ENCODE data around the gene DDRGK1. TPM values are rescaled to one million over a fixed set of nuclear protein-coding genes. Genes with fewer than 3 reads are reported as not detected.

The DDRGK1 gene
- total and polyA plus RNA-seq, 2 of the 8 experiments (the other 6 are each of a cell fraction or from before 2014, with no cell fraction given) = 29.4 to 42.0 TPM

- no peak for TF ChIP-seq RAD21 (IDR thresholded peaks at IDR 0.05 in 1 of 2, conservative IDR thresholded peaks at IDR 0.05 in 1 of 2; ENCODE audit: low read depth in 2 of 2, low read length in 2 of 2)
- no peak for TF ChIP-seq SP2 (IDR thresholded peaks at IDR 0.05; ENCODE audit: low read length)
- no peak for TF ChIP-seq CREB1 (IDR thresholded peaks at IDR 0.05)
- no peak for TF ChIP-seq CBX5 (IDR thresholded peaks at IDR 0.05; ENCODE audit: low read depth, low read length)
- TF ChIP-seq SIRT6 (IDR thresholded peaks at IDR 0.05; ENCODE audit: low read length) = no peak
- no peak for TF ChIP-seq BACH1 (IDR thresholded peaks at IDR 0.05; ENCODE audit: low read length)
Observed at GRCh38 chr20:3165473-3166337, 38.8 kb downstream of the DDRGK1 start (continued).
